Fibroblast of lung (primary cell): ENCODE data around the gene PPP1R3D. TPM values are rescaled to one million over a fixed set of nuclear protein-coding genes. Genes with fewer than 3 reads are reported as not detected.

Source experiments
- DNase-seq, 2 donors: peaks; one replicate each; pipeline versions ENCODE4 v3.0.0 to v3.0.0-alpha.2; 2010; ENCODE audit warnings: low read depth in 2 of 2
- H2AFZ ChIP-seq: 2 replicates; pipeline ENCODE4 v1.5.1; 2012; ENCODE audit warnings: low read length, control low read depth, inconsistent platforms
- H3K27ac ChIP-seq: 2 replicates; pipeline ENCODE4 v1.5.1; 2011; ENCODE audit warnings: low read length, control low read depth; ENCODE audit not compliant: insufficient read depth
- H3K27me3 ChIP-seq: 2 replicates; pipeline ENCODE4 v1.5.1; 2011; ENCODE audit warnings: mild to moderate bottlenecking, low read length; ENCODE audit not compliant: control insufficient read depth, insufficient read depth
- H3K36me3 ChIP-seq: 2 replicates; pipeline ENCODE4 v1.5.1; 2011; ENCODE audit warnings: low read length; ENCODE audit not compliant: control insufficient read depth, insufficient read depth
- H3K4me1 ChIP-seq: 2 replicates; pipeline ENCODE4 v1.5.1; 2011; ENCODE audit warnings: low read length; ENCODE audit not compliant: control insufficient read depth, insufficient read depth; ENCODE audit errors: extremely low read depth
- H3K4me2 ChIP-seq: 2 replicates; pipeline ENCODE4 v1.5.1; 2011; ENCODE audit warnings: low read length, control low read depth; ENCODE audit not compliant: insufficient read depth; ENCODE audit errors: extremely low read depth
- H3K4me3 ChIP-seq, 4 experiments: fragments of 200-600 bp in 1 of 4; sonication (generic) in 1 of 4; replicated peaks in 1 of 4; 2 replicates each; pipeline ENCODE4 v1.5.1; 2011 to 2016; ENCODE audit warnings: low read length in 4 of 4, low read depth in 3 of 4, mild to moderate bottlenecking in 3 of 4, control low read depth in 2 of 4, inconsistent platforms in 1 of 4, mixed read lengths in 1 of 4; ENCODE audit not compliant: insufficient read depth in 1 of 4; ENCODE audit errors: control extremely low read depth in 1 of 4
- H3K79me2 ChIP-seq: 2 replicates; pipeline ENCODE4 v1.5.1; 2012; ENCODE audit warnings: mild to moderate bottlenecking, low read length, inconsistent platforms; ENCODE audit not compliant: control insufficient read depth, insufficient read depth
- H3K9ac ChIP-seq: 2 replicates; pipeline ENCODE4 v1.5.1; 2011; ENCODE audit warnings: mild to moderate bottlenecking, low read length, control low read depth; ENCODE audit not compliant: insufficient read depth
- H3K9me3 ChIP-seq: 2 replicates; pipeline ENCODE4 v1.5.1; 2012; ENCODE audit warnings: low read depth, low read length; ENCODE audit not compliant: control insufficient read depth, insufficient read depth
- H4K20me1 ChIP-seq: 2 replicates; pipeline ENCODE4 v1.5.1; 2011; ENCODE audit warnings: low read length; ENCODE audit not compliant: control insufficient read depth, insufficient read depth; ENCODE audit errors: extremely low read depth
- EZH2 ChIP-seq: IDR thresholded peaks from 2 replicates; pipeline ENCODE4 v1.5.1; 2012; ENCODE audit warnings: low read length, control low read depth, mild to moderate bottlenecking; ENCODE audit errors: missing control alignments
- polyA plus RNA-seq, 2 donors: library from polyadenylated mRNA; depleted of rRNA in 1 of 2; stranded (reverse) in 1 of 2; unstranded in 1 of 2; fragments of >200 nt; gene quantifications; 2 replicates each; pipeline ENCODE4 v1.2.1, GENCODE V29; 2011 to 2012; ENCODE audit warnings: missing spikeins in 1 of 2
- total RNA-seq: library from RNA; depleted of rRNA; stranded (reverse); fragments of >200 nt; gene quantifications from 2 replicates; pipeline ENCODE4 v1.2.1, GENCODE V29; 2014
- TF ChIP-seq, protein P1 (sequence below), 2 donors: IDR thresholded peaks in 1 of 2; conservative IDR thresholded peaks in 1 of 2; 1 replicate in 1 of 2; 2 replicates in 1 of 2; pipeline ENCODE4 v1.5.1; 2011 to 2012; ENCODE audit warnings: low read length in 2 of 2, control low read depth in 1 of 2, inconsistent platforms in 1 of 2, low read depth in 1 of 2, mild to moderate bottlenecking in 1 of 2

PPP1R3D gene
- total and polyA plus RNA-seq, 2 donors (not counting 1 experiment from before 2014, with no cell fraction given) = 2.6 to 7.4 TPM

DNA sequence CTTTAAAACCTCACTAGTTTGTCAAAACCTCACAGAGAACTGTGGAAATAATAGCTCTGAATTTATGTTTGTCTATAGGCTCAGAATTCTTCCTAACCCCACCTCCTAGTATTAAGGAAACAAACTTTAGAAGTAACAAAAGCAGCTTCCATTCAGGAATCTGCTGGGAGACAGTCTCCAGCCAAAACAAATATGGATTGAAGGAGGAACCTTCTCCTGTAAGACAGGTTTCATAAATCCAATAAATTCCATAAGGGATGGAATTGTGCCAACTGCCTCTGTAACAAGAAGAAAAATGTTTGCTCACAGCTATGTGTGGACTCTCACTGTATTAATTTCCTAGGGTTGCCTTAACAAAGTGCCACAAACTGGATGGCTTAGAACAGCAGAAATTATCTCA is 14.2 kb downstream of the PPP1R3D start:
- no peaks in the 10 kb centered on the region for H3K9me3 ChIP-seq
- H3K27me3 ChIP-seq = no peaks in the 10 kb centered on the region
- no peak overlapping the region for H3K4me3 ChIP-seq
- no peak overlapping the region for H3K27ac ChIP-seq
- no peaks in the 10 kb centered on the region for H3K79me2 ChIP-seq
- no peak overlapping the region for H3K9ac ChIP-seq
- no peaks in the 10 kb centered on the region for H4K20me1 ChIP-seq
- no peak for DNase-seq
- no peak overlapping the region for H2AFZ ChIP-seq
- no peaks in the 10 kb centered on the region for H3K4me1 ChIP-seq
- TF ChIP-seq EZH2 = no peak
- TF ChIP-seq, protein P1, sequence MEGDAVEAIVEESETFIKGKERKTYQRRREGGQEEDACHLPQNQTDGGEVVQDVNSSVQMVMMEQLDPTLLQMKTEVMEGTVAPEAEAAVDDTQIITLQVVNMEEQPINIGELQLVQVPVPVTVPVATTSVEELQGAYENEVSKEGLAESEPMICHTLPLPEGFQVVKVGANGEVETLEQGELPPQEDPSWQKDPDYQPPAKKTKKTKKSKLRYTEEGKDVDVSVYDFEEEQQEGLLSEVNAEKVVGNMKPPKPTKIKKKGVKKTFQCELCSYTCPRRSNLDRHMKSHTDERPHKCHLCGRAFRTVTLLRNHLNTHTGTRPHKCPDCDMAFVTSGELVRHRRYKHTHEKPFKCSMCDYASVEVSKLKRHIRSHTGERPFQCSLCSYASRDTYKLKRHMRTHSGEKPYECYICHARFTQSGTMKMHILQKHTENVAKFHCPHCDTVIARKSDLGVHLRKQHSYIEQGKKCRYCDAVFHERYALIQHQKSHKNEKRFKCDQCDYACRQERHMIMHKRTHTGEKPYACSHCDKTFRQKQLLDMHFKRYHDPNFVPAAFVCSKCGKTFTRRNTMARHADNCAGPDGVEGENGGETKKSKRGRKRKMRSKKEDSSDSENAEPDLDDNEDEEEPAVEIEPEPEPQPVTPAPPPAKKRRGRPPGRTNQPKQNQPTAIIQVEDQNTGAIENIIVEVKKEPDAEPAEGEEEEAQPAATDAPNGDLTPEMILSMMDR (conservative IDR thresholded peaks at IDR 0.05 in 1 of 2, IDR thresholded peaks at IDR 0.05 in 1 of 2; ENCODE audit: low read depth in 1 of 2, low read length in 2 of 2) = no peak
- H3K36me3 ChIP-seq = no peaks in the 10 kb centered on the region
- H3K4me2 ChIP-seq = no peak overlapping the region

DNA sequence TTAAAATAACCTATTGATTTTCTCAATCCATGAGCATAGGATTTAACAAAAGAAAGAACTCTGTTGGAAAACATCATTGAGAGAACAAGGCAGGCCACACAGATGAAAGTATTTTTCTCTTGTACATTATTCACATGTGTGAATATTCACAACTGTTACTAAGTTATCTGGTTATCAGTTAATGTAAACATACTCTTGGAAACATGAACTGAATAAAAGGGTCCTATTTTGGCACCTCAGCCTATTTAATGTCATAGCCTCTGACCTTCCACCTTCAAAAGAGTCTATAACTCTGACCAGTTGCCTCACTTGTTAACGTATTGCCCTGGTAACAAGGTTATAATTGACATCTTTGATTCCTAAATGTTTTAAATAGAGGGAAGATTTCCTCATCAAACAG is 14.7 kb downstream of the PPP1R3D start:
- Histone ChIP-seq H3K36me3 (no peaks in the 10 kb centered on the region), H3K79me2 (no peaks in the 10 kb centered on the region), H3K4me2 (no peak overlapping the region), H4K20me1 (no peaks in the 10 kb centered on the region), H3K27me3 (no peaks in the 10 kb centered on the region), H2AFZ (no peak overlapping the region), H3K4me1 (no peaks in the 10 kb centered on the region), H3K9ac (no peak overlapping the region), H3K27ac (no peak overlapping the region), H3K9me3 (no peaks in the 10 kb centered on the region), H3K4me3 (no peak overlapping the region)
- DNase-seq = no peak
- TF ChIP-seq EZH2 = no peak
- TF ChIP-seq, protein P1 (conservative IDR thresholded peaks at IDR 0.05 in 1 of 2, IDR thresholded peaks at IDR 0.05 in 1 of 2; ENCODE audit: low read depth in 1 of 2, low read length in 2 of 2) = no peak

DNA sequence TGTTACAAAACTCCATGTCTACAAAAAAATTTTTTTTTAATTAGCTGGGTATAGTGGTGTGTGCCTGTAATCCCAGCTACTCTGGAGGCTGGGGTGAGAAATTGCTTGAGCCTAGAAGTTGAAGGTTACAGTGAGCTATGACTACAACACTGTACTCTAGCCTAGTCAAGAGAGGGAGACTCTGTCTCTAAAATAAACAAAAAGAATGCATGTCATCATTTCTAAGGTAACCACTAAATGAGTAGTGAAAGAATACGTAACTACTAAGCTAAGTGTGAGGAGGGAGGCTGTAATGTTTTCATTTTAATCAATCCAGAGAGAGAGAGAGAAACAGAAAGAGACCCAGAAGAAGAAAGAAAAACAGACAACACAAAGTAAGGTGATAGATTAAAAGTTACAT is 16.6 kb downstream of the PPP1R3D start:
- no peak for DNase-seq
- Histone ChIP-seq H3K79me2 (no peaks in the 10 kb centered on the region), H3K4me3 (no peak overlapping the region), H3K36me3 (no peaks in the 10 kb centered on the region), H3K4me1 (no peaks in the 10 kb centered on the region), H3K9ac (no peak overlapping the region), H2AFZ (no peak overlapping the region), H3K4me2 (no peak overlapping the region), H3K27me3 (no peaks in the 10 kb centered on the region), H4K20me1 (no peaks in the 10 kb centered on the region), H3K9me3 (no peaks in the 10 kb centered on the region), H3K27ac (no peak overlapping the region)
- TF ChIP-seq EZH2 = no peak
- TF ChIP-seq, protein P1 (conservative IDR thresholded peaks at IDR 0.05 in 1 of 2, IDR thresholded peaks at IDR 0.05 in 1 of 2; ENCODE audit: low read depth in 1 of 2, low read length in 2 of 2) = no peak
